GM23338 (cell line): ENCODE results near the gene GRM5. TPM values are rescaled to one million over a fixed set of nuclear protein-coding genes. Genes with fewer than 3 reads are reported as not detected.

Experiments
- ATAC-seq: fragments of 200-7000 bp; cut with Tn5 transposase; 3 replicates; pipeline ENCODE4 v1.9.1; 2020
- DNase-seq: peaks from one replicate; pipeline ENCODE4 v3.0.0-alpha.2; 2015; ENCODE audit warnings: low spot score
- H2AFZ ChIP-seq: fragments of 200-600 bp; sonication (generic); 2 replicates; pipeline ENCODE4 v1.8.0; 2016; ENCODE audit warnings: antibody characterized with exemption, mild to moderate bottlenecking, moderate library complexity
- H3F3A ChIP-seq: fragments of 200-600 bp; sonication (generic); replicated peaks from 2 replicates; pipeline ENCODE4 v1.8.0; 2017; ENCODE audit warnings: antibody characterized with exemption, mixed run types, low read depth
- H3K27ac ChIP-seq: fragments of 200-600 bp; sonication (generic); 2 replicates; pipeline ENCODE4 v1.6.1; 2016; ENCODE audit warnings: low read depth
- H3K27me3 ChIP-seq: fragments of 200-600 bp; sonication (generic); 2 replicates; pipeline ENCODE4 v1.8.0; 2016; ENCODE audit warnings: mild to moderate bottlenecking, mixed run types, moderate library complexity; ENCODE audit not compliant: insufficient read depth
- H3K36me3 ChIP-seq: fragments of 200-600 bp; sonication (generic); 2 replicates; pipeline ENCODE4 v1.8.0; 2016; ENCODE audit warnings: mild to moderate bottlenecking; ENCODE audit not compliant: insufficient read depth
- H3K4me1 ChIP-seq: fragments of 200-600 bp; sonication (generic); 2 replicates; pipeline ENCODE4 v1.8.0; 2016; ENCODE audit warnings: mild to moderate bottlenecking, moderate library complexity; ENCODE audit not compliant: insufficient read depth
- H3K4me2 ChIP-seq: fragments of 200-600 bp; sonication (generic); 2 replicates; pipeline ENCODE4 v1.7.1; 2017; ENCODE audit warnings: mixed run types
- H3K4me3 ChIP-seq: fragments of 200-600 bp; sonication (generic); 2 replicates; pipeline ENCODE4 v1.6.1; 2016; ENCODE audit warnings: mixed run types
- H3K79me2 ChIP-seq: fragments of 200-600 bp; sonication (generic); replicated peaks from 2 replicates; pipeline ENCODE4 v1.8.0; 2017; ENCODE audit warnings: mild to moderate bottlenecking; ENCODE audit not compliant: insufficient read depth
- H3K9me2 ChIP-seq: fragments of 200-600 bp; sonication (generic); 2 replicates; pipeline ENCODE4 v1.8.0; 2017; ENCODE audit not compliant: insufficient read depth
- H4K20me1 ChIP-seq: fragments of 200-600 bp; sonication (generic); replicated peaks from 2 replicates; pipeline ENCODE4 v1.8.0; 2017; ENCODE audit warnings: mild to moderate bottlenecking; ENCODE audit not compliant: insufficient read depth
- H3K27ac Mint-ChIP-seq: 2 replicates; pipeline ENCODE4 v1.8.0; 2020; ENCODE audit warnings: inconsistent platforms, mild to moderate bottlenecking, moderate library complexity, mixed read lengths
- H3K27me3 Mint-ChIP-seq: 3 replicates; pipeline ENCODE4 v1.8.0; 2022; ENCODE audit warnings: low read depth, mild to moderate bottlenecking, moderate library complexity, mixed read lengths, inconsistent platforms; ENCODE audit not compliant: insufficient read depth, poor library complexity
- H3K36me3 Mint-ChIP-seq: 3 replicates; pipeline ENCODE4 v1.8.0; 2021; ENCODE audit warnings: low read depth, mild to moderate bottlenecking, inconsistent platforms, moderate library complexity, mixed read lengths
- H3K4me1 Mint-ChIP-seq: 3 replicates; pipeline ENCODE4 v1.8.0; 2020; ENCODE audit warnings: mild to moderate bottlenecking, inconsistent platforms, mixed read lengths
- H3K4me3 Mint-ChIP-seq: 3 replicates; pipeline ENCODE4 v1.8.0; 2021; ENCODE audit warnings: moderate library complexity, mild to moderate bottlenecking, inconsistent platforms, mixed read lengths
- H3K9me3 Mint-ChIP-seq: 3 replicates; pipeline ENCODE4 v1.8.0; 2020; ENCODE audit warnings: moderate library complexity, mild to moderate bottlenecking, inconsistent platforms, mixed read lengths
- JUNB ChIP-seq: IDR thresholded peaks from one replicate; pipeline ENCODE4 v1.6.1; 2016; ENCODE audit warnings: antibody characterized with exemption; ENCODE audit not compliant: unreplicated experiment
- NANOG ChIP-seq: IDR thresholded peaks from 2 replicates; pipeline ENCODE4 v1.6.1; 2016; ENCODE audit warnings: antibody characterized with exemption, borderline replicate concordance
- POLR2AphosphoS5 ChIP-seq: IDR thresholded peaks from 2 replicates; pipeline ENCODE4 v1.6.1; 2016; ENCODE audit warnings: antibody characterized with exemption, low read depth
- STAT1 ChIP-seq: IDR thresholded peaks from one replicate; pipeline ENCODE4 v1.6.1; 2016; ENCODE audit warnings: antibody characterized with exemption; ENCODE audit not compliant: unreplicated experiment
- ZNF331 ChIP-seq: fragments of 250-450 bp; sonication (Bioruptor Pico); IDR thresholded peaks from 2 replicates; pipeline ENCODE4 v1.5.0; 2020; ENCODE audit warnings: low read depth, mild to moderate bottlenecking, moderate library complexity
- polyA plus RNA-seq: library from polyadenylated mRNA; unstranded; fragments of >200 nt; fragmentation: Nextera tagmentation; extraction: Ambion mirVana; gene quantifications from 2 replicates; pipeline ENCODE4 v1.2.1, GENCODE V29; 2016
- total RNA-seq: library from RNA; depleted of rRNA; stranded (reverse); fragments of >200 nt; shearing (Covaris generic); gene quantifications from 2 replicates; pipeline ENCODE4 v1.2.3, GENCODE V29; 2014
- TF ChIP-seq, protein P1 (sequence below): fragments of 250-450 bp; sonication (Bioruptor Pico); IDR thresholded peaks from 2 replicates; pipeline ENCODE4 v1.5.0; 2020; ENCODE audit warnings: mild to moderate bottlenecking, moderate library complexity
- TF ChIP-seq, protein P2 (sequence below), 2 experiments: fragments of 200-600 bp in 1 of 2; sonication (generic) in 1 of 2; conservative IDR thresholded peaks; 2 replicates each; pipeline versions ENCODE4 v1.5.1 to v1.6.1; 2016 to 2017; ENCODE audit warnings: antibody characterized with exemption in 2 of 2, low read depth in 2 of 2, mild to moderate bottlenecking in 2 of 2, moderate library complexity in 1 of 2
- TF ChIP-seq, protein P3 (sequence below): IDR thresholded peaks from one replicate; pipeline ENCODE4 v1.6.1; 2018; ENCODE audit warnings: antibody characterized with exemption; ENCODE audit not compliant: unreplicated experiment

GRM5 gene
- total and polyA plus RNA-seq, 2 experiments from 2014 or later, result 0.23 to 0.45 TPM

DNA sequence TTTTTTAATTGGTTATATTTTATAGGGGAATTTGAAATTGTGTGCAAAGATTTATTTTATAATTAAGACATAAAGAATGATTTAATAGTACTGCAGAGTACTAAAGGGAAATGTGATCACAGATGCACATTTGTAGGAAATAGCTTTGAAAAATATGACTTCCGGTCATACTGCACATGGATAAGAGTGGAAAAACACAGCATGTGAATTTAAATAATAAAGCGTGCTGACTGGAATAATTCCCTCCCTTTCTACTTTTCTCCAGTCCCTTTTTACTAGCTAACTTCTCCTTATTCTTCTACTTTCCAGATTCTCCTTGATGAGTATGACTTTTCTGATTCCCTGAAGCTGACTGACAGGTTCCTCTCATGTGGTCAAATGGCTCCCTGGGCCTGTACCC lies 489.9 kb downstream of the GRM5 start (continued):
- TF ChIP-seq, protein P1, sequence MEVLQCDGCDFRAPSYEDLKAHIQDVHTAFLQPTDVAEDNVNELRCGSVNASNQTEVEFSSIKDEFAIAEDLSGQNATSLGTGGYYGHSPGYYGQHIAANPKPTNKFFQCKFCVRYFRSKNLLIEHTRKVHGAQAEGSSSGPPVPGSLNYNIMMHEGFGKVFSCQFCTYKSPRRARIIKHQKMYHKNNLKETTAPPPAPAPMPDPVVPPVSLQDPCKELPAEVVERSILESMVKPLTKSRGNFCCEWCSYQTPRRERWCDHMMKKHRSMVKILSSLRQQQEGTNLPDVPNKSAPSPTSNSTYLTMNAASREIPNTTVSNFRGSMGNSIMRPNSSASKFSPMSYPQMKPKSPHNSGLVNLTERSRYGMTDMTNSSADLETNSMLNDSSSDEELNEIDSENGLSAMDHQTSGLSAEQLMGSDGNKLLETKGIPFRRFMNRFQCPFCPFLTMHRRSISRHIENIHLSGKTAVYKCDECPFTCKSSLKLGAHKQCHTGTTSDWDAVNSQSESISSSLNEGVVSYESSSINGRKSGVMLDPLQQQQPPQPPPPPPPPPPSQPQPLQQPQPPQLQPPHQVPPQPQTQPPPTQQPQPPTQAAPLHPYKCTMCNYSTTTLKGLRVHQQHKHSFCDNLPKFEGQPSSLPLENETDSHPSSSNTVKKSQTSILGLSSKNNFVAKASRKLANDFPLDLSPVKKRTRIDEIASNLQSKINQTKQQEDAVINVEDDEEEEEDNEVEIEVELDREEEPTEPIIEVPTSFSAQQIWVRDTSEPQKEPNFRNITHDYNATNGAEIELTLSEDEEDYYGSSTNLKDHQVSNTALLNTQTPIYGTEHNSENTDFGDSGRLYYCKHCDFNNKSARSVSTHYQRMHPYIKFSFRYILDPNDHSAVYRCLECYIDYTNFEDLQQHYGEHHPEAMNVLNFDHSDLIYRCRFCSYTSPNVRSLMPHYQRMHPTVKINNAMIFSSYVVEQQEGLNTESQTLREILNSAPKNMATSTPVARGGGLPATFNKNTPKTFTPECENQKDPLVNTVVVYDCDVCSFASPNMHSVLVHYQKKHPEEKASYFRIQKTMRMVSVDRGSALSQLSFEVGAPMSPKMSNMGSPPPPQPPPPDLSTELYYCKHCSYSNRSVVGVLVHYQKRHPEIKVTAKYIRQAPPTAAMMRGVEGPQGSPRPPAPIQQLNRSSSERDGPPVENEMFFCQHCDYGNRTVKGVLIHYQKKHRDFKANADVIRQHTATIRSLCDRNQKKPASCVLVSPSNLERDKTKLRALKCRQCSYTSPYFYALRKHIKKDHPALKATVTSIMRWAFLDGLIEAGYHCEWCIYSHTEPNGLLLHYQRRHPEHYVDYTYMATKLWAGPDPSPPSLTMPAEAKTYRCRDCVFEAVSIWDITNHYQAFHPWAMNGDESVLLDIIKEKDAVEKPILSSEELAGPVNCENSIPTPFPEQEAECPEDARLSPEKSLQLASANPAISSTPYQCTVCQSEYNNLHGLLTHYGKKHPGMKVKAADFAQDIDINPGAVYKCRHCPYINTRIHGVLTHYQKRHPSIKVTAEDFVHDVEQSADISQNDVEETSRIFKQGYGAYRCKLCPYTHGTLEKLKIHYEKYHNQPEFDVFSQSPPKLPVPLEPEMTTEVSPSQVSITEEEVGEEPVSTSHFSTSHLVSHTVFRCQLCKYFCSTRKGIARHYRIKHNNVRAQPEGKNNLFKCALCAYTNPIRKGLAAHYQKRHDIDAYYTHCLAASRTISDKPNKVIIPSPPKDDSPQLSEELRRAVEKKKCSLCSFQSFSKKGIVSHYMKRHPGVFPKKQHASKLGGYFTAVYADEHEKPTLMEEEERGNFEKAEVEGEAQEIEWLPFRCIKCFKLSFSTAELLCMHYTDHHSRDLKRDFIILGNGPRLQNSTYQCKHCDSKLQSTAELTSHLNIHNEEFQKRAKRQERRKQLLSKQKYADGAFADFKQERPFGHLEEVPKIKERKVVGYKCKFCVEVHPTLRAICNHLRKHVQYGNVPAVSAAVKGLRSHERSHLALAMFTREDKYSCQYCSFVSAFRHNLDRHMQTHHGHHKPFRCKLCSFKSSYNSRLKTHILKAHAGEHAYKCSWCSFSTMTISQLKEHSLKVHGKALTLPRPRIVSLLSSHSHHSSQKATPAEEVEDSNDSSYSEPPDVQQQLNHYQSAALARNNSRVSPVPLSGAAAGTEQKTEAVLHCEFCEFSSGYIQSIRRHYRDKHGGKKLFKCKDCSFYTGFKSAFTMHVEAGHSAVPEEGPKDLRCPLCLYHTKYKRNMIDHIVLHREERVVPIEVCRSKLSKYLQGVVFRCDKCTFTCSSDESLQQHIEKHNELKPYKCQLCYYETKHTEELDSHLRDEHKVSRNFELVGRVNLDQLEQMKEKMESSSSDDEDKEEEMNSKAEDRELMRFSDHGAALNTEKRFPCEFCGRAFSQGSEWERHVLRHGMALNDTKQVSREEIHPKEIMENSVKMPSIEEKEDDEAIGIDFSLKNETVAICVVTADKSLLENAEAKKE (CRISPR knock-in tag), result no peak
- no peak for TF ChIP-seq POLR2AphosphoS5

DNA sequence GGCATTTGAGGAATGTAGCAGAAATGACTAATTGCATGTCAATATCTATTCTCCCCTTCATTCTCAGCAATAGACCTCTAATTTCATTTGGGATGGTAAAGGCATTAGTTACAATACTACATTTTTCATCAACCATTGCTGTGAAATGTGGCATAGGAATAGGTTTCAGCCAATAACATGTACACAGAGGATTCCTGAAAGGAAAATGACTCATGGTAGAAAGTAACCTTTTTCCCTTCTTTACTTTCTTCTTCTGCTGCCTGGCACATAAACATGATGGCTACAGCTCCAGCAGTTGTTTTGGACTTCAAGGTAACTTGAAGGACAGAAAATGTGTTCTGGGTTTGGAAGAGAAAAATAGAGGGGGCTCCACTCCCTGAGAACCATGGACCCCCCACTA lies 496.4 kb downstream of the GRM5 start:
- no peak for DNase-seq
- Histone ChIP-seq H2AFZ (no peak overlapping the region), H3K27ac (no peak overlapping the region), H3K4me3 (no peak overlapping the region), H4K20me1 (no peaks in the 10 kb centered on the region), H3K79me2 (no peaks in the 10 kb centered on the region), H3K4me1 (no peaks in the 10 kb centered on the region), H3K4me2 (no peak overlapping the region), H3K36me3 (no peaks in the 10 kb centered on the region), H3F3A (no peaks in the 10 kb centered on the region), H3K27me3 (no peaks in the 10 kb centered on the region), H3K9me2 (peaks cover 10% of the 10 kb centered on the region; the same call in 1 of the 2 replicates)
- no peak overlapping the region for H3K4me3 Mint-ChIP-seq
- ATAC-seq, result no peak
- H3K27ac Mint-ChIP-seq, result no peak overlapping the region
- no peaks in the 10 kb centered on the region for H3K36me3 Mint-ChIP-seq
- H3K27me3 Mint-ChIP-seq, result no peaks in the 10 kb centered on the region
- H3K9me3 Mint-ChIP-seq, result no peaks in the 10 kb centered on the region
- peaks cover 6% of the 10 kb centered on the region; the same call in 2 of the 3 replicates for H3K4me1 Mint-ChIP-seq
- no peak for TF ChIP-seq STAT1
- TF ChIP-seq ZNF331 (CRISPR knock-in tag), result no peak
- TF ChIP-seq NANOG, result no peak
- no peak for TF ChIP-seq JUNB
- TF ChIP-seq, protein P2, sequence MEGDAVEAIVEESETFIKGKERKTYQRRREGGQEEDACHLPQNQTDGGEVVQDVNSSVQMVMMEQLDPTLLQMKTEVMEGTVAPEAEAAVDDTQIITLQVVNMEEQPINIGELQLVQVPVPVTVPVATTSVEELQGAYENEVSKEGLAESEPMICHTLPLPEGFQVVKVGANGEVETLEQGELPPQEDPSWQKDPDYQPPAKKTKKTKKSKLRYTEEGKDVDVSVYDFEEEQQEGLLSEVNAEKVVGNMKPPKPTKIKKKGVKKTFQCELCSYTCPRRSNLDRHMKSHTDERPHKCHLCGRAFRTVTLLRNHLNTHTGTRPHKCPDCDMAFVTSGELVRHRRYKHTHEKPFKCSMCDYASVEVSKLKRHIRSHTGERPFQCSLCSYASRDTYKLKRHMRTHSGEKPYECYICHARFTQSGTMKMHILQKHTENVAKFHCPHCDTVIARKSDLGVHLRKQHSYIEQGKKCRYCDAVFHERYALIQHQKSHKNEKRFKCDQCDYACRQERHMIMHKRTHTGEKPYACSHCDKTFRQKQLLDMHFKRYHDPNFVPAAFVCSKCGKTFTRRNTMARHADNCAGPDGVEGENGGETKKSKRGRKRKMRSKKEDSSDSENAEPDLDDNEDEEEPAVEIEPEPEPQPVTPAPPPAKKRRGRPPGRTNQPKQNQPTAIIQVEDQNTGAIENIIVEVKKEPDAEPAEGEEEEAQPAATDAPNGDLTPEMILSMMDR (conservative IDR thresholded peaks at IDR 0.05; ENCODE audit: low read depth in 2 of 2), result no peak
- TF ChIP-seq, protein P3, sequence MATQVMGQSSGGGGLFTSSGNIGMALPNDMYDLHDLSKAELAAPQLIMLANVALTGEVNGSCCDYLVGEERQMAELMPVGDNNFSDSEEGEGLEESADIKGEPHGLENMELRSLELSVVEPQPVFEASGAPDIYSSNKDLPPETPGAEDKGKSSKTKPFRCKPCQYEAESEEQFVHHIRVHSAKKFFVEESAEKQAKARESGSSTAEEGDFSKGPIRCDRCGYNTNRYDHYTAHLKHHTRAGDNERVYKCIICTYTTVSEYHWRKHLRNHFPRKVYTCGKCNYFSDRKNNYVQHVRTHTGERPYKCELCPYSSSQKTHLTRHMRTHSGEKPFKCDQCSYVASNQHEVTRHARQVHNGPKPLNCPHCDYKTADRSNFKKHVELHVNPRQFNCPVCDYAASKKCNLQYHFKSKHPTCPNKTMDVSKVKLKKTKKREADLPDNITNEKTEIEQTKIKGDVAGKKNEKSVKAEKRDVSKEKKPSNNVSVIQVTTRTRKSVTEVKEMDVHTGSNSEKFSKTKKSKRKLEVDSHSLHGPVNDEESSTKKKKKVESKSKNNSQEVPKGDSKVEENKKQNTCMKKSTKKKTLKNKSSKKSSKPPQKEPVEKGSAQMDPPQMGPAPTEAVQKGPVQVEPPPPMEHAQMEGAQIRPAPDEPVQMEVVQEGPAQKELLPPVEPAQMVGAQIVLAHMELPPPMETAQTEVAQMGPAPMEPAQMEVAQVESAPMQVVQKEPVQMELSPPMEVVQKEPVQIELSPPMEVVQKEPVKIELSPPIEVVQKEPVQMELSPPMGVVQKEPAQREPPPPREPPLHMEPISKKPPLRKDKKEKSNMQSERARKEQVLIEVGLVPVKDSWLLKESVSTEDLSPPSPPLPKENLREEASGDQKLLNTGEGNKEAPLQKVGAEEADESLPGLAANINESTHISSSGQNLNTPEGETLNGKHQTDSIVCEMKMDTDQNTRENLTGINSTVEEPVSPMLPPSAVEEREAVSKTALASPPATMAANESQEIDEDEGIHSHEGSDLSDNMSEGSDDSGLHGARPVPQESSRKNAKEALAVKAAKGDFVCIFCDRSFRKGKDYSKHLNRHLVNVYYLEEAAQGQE, result no peak
